BJ (cell line): ENCODE results near the gene KLF7. TPM values are rescaled to one million over a fixed set of nuclear protein-coding genes. Genes with fewer than 3 reads are reported as not detected.

Experiments used
- CTCF ChIA-PET: fragments of 350-600 bp; formaldehyde crosslinking; extraction: SDS; loops from one replicate; lab custom pipeline; 2021; ENCODE audit warnings: antibody characterized with exemption, inconsistent platforms; lab: Yijun Ruan, JAX
- POLR2A ChIA-PET: fragments of 300-600 bp; sonication (Branson Sonifier 250); formaldehyde crosslinking; extraction: SDS; loops from one replicate; lab custom pipeline; 2021; ENCODE audit warnings: antibody characterized with exemption; lab: Charles Lee
- DNase-seq: peaks from one replicate; pipeline ENCODE4 v3.0.0-alpha.2; 2011; ENCODE audit warnings: low read depth
- H3K27me3 ChIP-seq: 2 replicates; pipeline ENCODE4 v1.6.0; 2011; ENCODE audit warnings: low read length; ENCODE audit not compliant: control insufficient read depth, insufficient read depth
- H3K36me3 ChIP-seq: 2 replicates; pipeline ENCODE4 v1.5.1; 2011; ENCODE audit warnings: low read length; ENCODE audit not compliant: control insufficient read depth, insufficient read depth
- H3K4me3 ChIP-seq: 2 replicates; pipeline ENCODE4 v1.5.1; 2011; ENCODE audit warnings: low read depth, mild to moderate bottlenecking, control low read depth, low read length
- polyA plus RNA-seq: library from polyadenylated mRNA; depleted of rRNA; stranded (reverse); fragments of >200 nt; gene quantifications from 2 replicates; pipeline ENCODE4 v1.2.3, GENCODE V29; 2011; rRNA removed
- small RNA-seq: library from RNA; depleted of rRNA; stranded (forward); fragments of <200 nt; gene quantifications from one replicate; pipeline ENCODE3, GENCODE V24; 2012; ENCODE audit warnings: low replicate concordance, low read depth; ENCODE audit not compliant: insufficient read length
- TF ChIP-seq, protein P1 (sequence below): IDR thresholded peaks from 2 replicates; pipeline ENCODE4 v1.5.1; 2011; ENCODE audit warnings: low read depth, mild to moderate bottlenecking, control low read depth, inconsistent platforms, low read length, moderate library complexity; ENCODE audit not compliant: insufficient read depth

The KLF7 gene
- polyA plus RNA-seq, 1 experiment, result 41.9 TPM

DNA sequence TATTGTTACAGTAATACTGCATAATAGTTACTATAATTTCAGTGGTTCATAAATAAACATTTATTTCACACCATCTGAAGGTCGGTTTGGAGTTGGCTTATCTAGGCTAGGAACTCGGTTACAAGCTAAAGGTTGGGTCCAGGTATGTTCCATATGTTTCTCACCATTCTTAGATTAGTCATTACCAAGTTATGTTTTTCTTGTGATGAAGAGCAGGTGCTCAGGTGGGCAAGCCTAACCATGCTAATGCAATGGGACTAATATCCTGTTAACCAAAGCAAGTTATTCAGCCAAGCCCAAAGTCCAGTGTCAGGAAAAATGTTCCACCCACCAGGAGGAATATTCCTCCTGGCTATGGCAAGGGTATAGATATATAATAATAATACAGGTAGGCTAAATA lies 133.3 kb downstream of the KLF7 start:
- Histone ChIP-seq H3K36me3 (no peaks in the 10 kb centered on the region), H3K27me3 (no peaks in the 10 kb centered on the region), H3K4me3 (no peak overlapping the region)
- DNase-seq, result no peak
- TF ChIP-seq, protein P1, sequence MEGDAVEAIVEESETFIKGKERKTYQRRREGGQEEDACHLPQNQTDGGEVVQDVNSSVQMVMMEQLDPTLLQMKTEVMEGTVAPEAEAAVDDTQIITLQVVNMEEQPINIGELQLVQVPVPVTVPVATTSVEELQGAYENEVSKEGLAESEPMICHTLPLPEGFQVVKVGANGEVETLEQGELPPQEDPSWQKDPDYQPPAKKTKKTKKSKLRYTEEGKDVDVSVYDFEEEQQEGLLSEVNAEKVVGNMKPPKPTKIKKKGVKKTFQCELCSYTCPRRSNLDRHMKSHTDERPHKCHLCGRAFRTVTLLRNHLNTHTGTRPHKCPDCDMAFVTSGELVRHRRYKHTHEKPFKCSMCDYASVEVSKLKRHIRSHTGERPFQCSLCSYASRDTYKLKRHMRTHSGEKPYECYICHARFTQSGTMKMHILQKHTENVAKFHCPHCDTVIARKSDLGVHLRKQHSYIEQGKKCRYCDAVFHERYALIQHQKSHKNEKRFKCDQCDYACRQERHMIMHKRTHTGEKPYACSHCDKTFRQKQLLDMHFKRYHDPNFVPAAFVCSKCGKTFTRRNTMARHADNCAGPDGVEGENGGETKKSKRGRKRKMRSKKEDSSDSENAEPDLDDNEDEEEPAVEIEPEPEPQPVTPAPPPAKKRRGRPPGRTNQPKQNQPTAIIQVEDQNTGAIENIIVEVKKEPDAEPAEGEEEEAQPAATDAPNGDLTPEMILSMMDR, result no peak
- CTCF ChIA-PET, result no interaction called here
- POLR2A ChIA-PET, result no interaction called here

Small RNA genes lying within 50 kb of the gene (small RNA-seq; reads per million reads assigned to genes)
- gene MIR2355 (23.0 reads per million, percentile 85 among the genes with 10 or more reads in this experiment), gene MIR7845 (not detected)

Other genes starting within 250 kb of the KLF7 start
- gene CPO, start 226.4 kb downstream of the KLF7 start, polyA plus RNA-seq, result not detected in 2 replicates